Measurements from ENCODE around the gene UGT1A10.
A peak's percentile ranks its signal among the peaks of the same experiment; 100 is the strongest.
"Not testable (repeated sequence)": the region's sequence is repeated elsewhere in the genome, so short reads cannot be mapped to it uniquely, and the experiment has no call there.

The UGT1A10 gene

GRCh38 chr2:233692648-233693047 lies 56.4 kb downstream of the UGT1A10 start, which contains the start of gene UGT1A6:
TSS of gene UGT1A6 (plus strand) at chr2:233692890. CDS start at chr2:233693005, 115 bp downstream.
- no peak for DNase-seq (ENCODE audit: low read depth)

GRCh38 chr2:233693963-233694362 lies 57.7 kb downstream of the UGT1A10 start:
- no peak for DNase-seq (ENCODE audit: low read depth)

DNA sequence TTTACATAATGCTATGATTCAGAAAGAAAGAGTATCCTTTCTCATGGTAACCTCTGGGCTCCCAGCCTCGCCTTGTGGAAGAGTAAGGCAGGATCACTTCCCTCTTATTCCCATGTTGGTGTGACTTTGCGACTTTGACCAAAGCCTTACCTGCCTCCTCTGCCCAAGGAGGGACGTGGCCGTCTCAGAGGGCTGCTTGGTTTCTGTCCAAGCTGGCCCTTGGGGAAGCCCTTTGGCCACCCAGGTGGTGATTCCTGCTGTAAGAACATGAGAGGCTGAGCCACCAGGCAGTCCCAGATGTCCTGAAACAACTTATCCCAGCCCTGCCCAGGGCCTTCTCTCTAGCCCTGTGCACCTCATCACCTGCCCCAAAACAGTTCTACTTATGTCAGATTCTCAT lies 62.5 kb downstream of the UGT1A10 start:
- DNase-seq (ENCODE audit: low read depth): no peak

GRCh38 chr2:233699424-233700027 lies 63.3 kb downstream of the UGT1A10 start:
- no peak for DNase-seq (ENCODE audit: low read depth)

DNA sequence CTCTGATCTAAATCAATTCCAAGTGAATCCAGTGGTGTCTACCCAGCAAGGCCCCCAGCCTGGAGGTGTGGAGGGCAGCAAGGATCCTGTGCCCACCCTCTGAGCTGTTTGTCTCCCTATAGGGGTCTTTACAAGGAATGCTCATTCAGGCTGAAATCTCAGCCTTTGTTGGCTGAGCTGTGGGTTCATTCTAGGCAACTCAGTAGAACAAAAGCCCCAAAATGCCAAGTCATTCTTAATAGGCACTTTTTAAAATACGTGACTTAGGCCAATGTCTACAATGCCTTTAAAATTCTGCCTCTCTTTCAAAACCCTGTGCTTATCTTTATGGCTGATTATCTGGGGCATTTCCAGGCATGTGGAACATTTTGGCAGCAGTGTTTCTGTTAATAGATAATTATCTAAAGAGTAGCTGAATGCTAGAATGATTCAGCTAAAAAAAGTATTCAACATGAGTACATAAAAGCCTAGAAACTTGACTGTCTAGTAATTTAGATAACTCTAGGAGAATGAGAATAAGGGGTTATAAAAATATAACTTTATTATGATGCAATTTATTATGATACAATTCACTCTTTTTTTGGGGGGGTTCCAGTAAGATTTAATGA lies 63.9 kb downstream of the UGT1A10 start:
- DNase-seq (ENCODE audit: low read depth): no peak

GRCh38 chr2:233700842-233701241 lies 64.6 kb downstream of the UGT1A10 start:
- DNase-seq (ENCODE audit: low read depth): not testable (repeated sequence)

GRCh38 chr2:233702238-233702637 lies 66.0 kb downstream of the UGT1A10 start:
- DNase-seq (ENCODE audit: low read depth): no peak

- DNase-seq (ENCODE audit: low read depth): no peak
These were observed 69.8 kb downstream of the UGT1A10 start for GRCh38 chr2:233705911-233706506.

DNA sequence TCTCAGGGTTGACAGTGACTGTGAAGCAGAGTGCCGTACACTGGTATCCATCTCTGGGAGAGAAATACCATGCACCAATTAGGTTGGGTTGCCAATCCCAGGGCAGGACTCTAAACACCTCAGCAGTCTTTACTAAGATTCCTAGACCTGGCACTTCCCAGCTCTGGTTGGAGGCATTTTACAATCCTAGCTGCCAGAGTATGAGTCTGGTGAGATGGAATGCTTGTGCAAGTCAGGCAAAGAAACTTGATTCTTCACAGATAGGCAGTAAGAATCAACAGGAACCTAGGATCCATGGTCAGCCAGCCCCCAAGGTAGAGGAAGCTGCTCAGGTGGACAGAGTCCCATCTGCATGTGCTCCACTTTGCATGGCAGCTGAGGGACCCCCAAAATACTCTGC lies 70.5 kb downstream of the UGT1A10 start:
- DNase-seq (ENCODE audit: low read depth): no peak

- no peak for DNase-seq (ENCODE audit: low read depth)
These were observed 71.8 kb downstream of the UGT1A10 start for GRCh38 chr2:233707940-233708644.

GRCh38 chr2:233708942-233709341 lies 72.7 kb downstream of the UGT1A10 start:
- DNase-seq (ENCODE audit: low read depth): no peak

DNA sequence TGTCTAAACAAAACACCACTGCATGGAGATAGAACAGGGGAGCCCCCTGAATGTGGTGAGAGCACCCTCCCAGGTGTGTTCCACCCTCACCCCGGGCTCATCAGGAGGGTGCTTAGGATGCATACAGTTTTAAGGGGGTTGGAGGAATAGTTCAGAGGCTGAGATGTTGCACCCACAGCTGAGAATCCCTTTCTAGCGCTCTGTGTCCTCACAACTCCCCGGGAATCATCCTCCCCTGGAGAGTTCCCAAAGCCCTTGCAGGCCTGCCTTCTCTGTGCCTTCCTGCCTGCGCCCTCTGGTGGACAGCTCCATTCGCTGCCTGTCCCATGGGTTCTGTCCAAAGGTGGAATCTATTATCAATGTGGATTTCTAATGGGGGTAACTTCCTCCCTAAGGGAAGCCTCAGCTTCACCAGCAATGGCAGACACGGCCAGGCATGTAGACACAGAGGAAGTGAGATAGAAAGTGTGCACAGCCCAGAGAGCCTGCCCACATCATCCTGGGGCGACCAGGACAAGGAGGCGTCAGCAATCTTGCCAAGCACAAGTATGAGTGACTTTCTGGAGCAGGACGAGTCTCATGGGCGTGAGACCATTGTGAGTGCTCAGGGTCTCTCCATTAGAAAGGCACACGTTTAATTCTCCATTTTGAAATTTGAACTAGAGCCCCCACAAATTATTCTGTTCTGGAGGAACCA lies 75.2 kb downstream of the UGT1A10 start:
- DNase-seq (ENCODE audit: low read depth): peak; percentile 51

- no peak for DNase-seq (ENCODE audit: low read depth)
These were observed 76.5 kb downstream of the UGT1A10 start, which contains the start of gene UGT1A5 for GRCh38 chr2:233712611-233713261. TSS of gene UGT1A5 (plus strand) at chr2:233712907. CDS start at chr2:233712992, 85 bp downstream.

GRCh38 chr2:233713262-233713615 lies 77.0 kb downstream of the UGT1A10 start:
- no peak for DNase-seq (ENCODE audit: low read depth)

DNA sequence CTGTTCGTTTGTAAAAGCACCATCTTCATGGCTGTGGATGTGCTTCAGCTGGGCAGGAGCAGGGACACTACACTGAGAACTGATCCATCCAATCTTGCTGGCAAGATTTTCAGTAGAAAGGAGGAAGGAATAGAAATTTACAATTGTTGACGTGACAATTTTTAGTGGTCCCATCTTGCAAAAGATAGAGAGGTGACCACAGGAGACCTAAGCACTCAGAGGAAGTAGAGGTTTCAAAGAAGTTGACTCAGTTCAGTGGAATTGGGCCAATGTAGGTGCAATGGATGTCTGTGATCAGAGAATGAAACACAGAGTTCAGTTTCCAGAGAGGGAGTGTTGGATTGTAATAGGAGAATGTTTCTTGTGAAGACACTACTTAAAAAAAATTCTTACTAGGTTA lies 77.9 kb downstream of the UGT1A10 start:
- DNase-seq (ENCODE audit: low read depth): no peak

DNA sequence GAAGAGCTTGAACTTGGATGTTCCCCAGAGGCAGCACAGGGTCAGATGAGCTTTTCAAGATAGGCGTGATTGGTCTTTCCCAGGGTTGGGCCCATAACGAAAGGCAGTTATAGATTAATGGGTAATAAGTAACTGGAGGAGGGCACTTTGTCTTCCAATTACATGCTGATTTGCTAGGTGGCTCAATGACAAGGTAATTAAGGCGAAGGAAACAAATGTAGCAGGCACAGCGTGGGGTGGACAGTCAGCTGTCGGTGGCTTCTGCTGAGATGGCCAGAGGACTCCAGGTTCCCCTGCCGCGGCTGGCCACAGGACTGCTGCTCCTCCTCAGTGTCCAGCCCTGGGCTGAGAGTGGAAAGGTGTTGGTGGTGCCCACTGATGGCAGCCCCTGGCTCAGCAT lies 82.3 kb downstream of the UGT1A10 start, which contains the start of gene UGT1A4:
Gene UGT1A4 (plus strand): TSS at position 185 of the 400 bp plus-strand sequence. CDS start 85 bp downstream, at position 270.
- DNase-seq (ENCODE audit: low read depth): no peak

GRCh38 chr2:233728723-233729301 lies 92.6 kb downstream of the UGT1A10 start, which contains the start of gene UGT1A3:
TSS of gene UGT1A3 (plus strand) at chr2:233729042. CDS start at chr2:233729127, 85 bp downstream.
- DNase-seq (ENCODE audit: low read depth): no peak

DNA sequence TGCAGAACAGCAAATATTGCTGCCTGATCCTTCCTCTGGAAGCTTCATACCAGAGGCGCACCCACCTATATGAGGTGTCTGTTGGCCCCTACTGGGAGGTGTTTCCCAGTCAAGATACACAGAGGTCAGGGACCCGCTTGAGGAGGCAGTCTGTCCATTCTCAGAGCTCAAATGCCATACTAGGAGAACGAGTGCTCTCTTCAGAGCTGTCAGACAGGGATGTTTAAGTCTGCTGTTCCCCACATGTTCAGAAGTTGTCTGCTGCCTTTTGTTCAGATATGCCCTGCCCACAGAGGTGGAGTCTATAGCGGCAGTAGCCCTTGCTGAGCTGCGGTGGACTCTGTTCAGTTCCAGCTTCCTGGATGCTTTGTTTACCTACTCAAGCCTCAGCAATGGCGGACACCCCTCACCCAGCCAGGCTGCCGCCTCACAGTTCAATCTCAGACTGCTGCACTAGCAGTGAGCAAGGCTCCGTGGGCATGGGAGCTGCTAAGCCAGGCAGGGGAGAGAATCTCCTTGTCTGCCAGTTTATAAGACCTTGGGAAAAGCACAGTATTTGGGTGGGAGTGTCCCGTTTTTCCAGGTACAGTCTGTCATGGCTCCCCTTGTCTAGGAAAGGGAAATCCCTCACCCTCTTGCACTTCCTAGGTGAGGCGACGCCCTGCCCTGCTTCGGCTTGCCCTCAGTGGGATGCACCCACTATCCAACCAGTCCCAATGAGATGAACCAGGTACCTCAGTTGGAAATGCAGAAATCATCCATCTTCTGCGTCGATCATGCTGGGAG lies 100.8 kb downstream of the UGT1A10 start:
- DNase-seq (ENCODE audit: low read depth): not testable (repeated sequence)

DNA sequence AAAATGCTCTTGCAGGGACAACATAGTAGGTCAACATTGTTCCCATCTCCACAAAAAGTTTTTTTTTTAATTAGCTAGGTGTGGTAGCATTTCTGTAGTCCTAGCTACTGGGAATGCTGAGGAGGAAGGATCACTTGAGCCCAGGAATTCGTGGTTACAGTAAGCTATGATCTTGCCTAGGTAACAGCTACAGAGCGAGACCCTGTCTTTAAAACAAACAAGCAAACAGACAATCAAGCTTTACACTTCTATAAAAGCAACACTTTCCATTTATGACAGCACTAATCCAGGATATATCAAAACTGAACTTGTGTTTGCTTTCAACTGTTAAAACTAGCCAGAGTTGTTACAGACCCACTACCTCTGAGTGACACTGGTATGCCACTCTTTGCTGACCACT lies 104.6 kb downstream of the UGT1A10 start:
- no peak for DNase-seq (ENCODE audit: low read depth)
